ENCODE results near the gene BOC. TPM values are rescaled to one million over a fixed set of nuclear protein-coding genes. Genes with fewer than 3 reads are reported as not detected.

Gene BOC
- total RNA-seq, 2 experiments from 2014 or later, result not detected

DNA sequence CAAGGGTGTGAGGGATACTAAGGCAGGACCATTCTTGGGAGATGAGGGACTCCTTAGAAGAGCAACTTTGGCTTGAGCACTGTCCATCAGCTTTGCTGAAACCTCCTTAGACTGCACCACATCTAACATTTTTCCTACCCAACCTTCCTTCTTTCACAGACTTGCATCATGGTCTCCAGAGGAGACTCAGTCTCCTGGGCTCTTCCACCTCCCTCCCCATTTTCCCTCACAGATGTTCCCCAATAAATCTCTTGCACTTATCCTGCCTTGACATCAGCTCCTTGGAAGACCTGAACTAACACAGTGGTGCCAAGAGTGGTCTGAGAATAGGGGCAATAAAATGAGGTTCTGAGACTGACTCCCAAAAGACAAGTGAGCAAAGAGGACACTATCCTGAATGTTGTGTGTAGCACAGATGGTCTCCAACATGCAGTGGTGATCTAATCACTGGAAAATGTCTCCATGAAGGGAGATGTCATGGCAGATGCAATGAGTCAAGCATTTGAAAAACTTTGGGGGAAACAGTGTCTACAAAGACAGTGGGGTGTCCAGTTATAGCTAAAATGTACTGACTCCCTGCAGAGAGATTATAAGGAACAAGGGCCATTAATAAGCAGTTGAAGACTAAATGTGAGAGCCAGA, 26.0 kb upstream of the BOC start:
- TF ChIP-seq, protein P1, sequence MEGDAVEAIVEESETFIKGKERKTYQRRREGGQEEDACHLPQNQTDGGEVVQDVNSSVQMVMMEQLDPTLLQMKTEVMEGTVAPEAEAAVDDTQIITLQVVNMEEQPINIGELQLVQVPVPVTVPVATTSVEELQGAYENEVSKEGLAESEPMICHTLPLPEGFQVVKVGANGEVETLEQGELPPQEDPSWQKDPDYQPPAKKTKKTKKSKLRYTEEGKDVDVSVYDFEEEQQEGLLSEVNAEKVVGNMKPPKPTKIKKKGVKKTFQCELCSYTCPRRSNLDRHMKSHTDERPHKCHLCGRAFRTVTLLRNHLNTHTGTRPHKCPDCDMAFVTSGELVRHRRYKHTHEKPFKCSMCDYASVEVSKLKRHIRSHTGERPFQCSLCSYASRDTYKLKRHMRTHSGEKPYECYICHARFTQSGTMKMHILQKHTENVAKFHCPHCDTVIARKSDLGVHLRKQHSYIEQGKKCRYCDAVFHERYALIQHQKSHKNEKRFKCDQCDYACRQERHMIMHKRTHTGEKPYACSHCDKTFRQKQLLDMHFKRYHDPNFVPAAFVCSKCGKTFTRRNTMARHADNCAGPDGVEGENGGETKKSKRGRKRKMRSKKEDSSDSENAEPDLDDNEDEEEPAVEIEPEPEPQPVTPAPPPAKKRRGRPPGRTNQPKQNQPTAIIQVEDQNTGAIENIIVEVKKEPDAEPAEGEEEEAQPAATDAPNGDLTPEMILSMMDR (IDR thresholded peaks at IDR 0.05), result no peak
- Mint-ChIP-seq H3K4me1 (ENCODE audit: low read depth) (no peaks in the 10 kb centered on the region), H3K9me3 (peaks cover 8% of the 10 kb centered on the region), H3K4me3 (no peak overlapping the region), H3K27me3 (peaks cover 4% of the 10 kb centered on the region), H3K36me3 (ENCODE audit: low read depth) (no peaks in the 10 kb centered on the region), H3K27ac (no peak overlapping the region)
- no peak for ATAC-seq (ENCODE audit: poor library complexity)
- intact Hi-C loops (cut with DNase I, micrococcal nuclease), result no loop called here
- ChIA-PET CTCF (no interaction called here), POLR2A (interaction anchor here (1.3 kb wide), 1 partner anchor 11 kb away, joined by 3 read pairs; no protein-coding TSS in a partner anchor)
- Histone ChIP-seq H3K27ac (ENCODE audit: low read depth in 1 of 2, low read length in 2 of 2) (no peak overlapping the region), H3K4me1 (ENCODE audit: insufficient read depth, low read length) (no peaks in the 10 kb centered on the region), H3K36me3 (ENCODE audit: insufficient read depth, low read length) (no peaks in the 10 kb centered on the region), H3K9me3 (ENCODE audit: control insufficient read depth in 1 of 2, insufficient read depth in 1 of 2, low read length in 2 of 2) (no peaks in the 10 kb centered on the region), H3K27me3 (ENCODE audit: control insufficient read depth in 1 of 2, insufficient read depth in 2 of 2, low read length in 2 of 2) (no peaks in the 10 kb centered on the region), H3K4me3 (ENCODE audit: low read length) (no peak overlapping the region)
- no peak for DNase-seq

- no peak for ATAC-seq (ENCODE audit: poor library complexity)
Measured at GRCh38 chr3:113186566-113186965, 24.8 kb upstream of the BOC start.

DNA sequence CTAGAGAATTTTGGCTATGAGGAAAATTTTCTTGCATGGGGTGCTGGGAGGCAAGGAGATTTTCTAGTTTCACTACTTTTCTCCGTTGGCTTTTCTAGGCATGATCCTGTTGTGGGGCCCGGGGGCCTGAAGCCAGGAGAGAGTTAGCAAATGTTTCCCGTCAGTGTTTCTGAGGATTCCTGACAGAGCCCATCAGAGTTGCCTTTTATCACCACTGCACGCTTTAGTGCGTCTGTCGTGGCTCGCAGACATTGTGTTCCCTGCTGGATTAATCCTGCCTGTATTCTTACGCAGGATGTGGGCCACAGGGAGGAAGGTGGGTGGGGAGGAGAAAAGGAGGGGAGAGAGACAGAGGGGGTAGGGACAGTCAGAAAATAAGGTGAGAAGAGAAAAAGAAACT, 18.1 kb upstream of the BOC start:
- no peaks in the 10 kb centered on the region for H3K27me3 ChIP-seq (ENCODE audit: control insufficient read depth in 1 of 2, insufficient read depth in 2 of 2, low read length in 2 of 2)
- no peak overlapping the region for H3K27ac Mint-ChIP-seq
- no peak overlapping the region for H3K27ac ChIP-seq (ENCODE audit: low read depth in 1 of 2, low read length in 2 of 2)
- H3K4me1 Mint-ChIP-seq (ENCODE audit: low read depth), result no peaks in the 10 kb centered on the region
- H3K4me3 ChIP-seq (ENCODE audit: low read length), result no peak overlapping the region
- no peaks in the 10 kb centered on the region for H3K36me3 ChIP-seq (ENCODE audit: insufficient read depth, low read length)
- no peaks in the 10 kb centered on the region for H3K4me1 ChIP-seq (ENCODE audit: insufficient read depth, low read length)
- no peaks in the 10 kb centered on the region for H3K27me3 Mint-ChIP-seq
- no peak for DNase-seq
- ChIA-PET POLR2A (no interaction called here), CTCF (no interaction called here)
- peaks cover 3% of the 10 kb centered on the region for H3K9me3 Mint-ChIP-seq
- H3K4me3 Mint-ChIP-seq, result no peak overlapping the region
- no peaks in the 10 kb centered on the region for H3K9me3 ChIP-seq (ENCODE audit: control insufficient read depth in 1 of 2, insufficient read depth in 1 of 2, low read length in 2 of 2)
- TF ChIP-seq, protein P1 (IDR thresholded peaks at IDR 0.05), result no peak
- intact Hi-C loops (cut with DNase I, micrococcal nuclease), result no loop called here
- ATAC-seq (ENCODE audit: poor library complexity), result no peak
- H3K36me3 Mint-ChIP-seq (ENCODE audit: low read depth), result no peaks in the 10 kb centered on the region

More at GRCh38 chr3:113186566-113186965, 24.8 kb upstream of the BOC start:
- no peak overlapping the region for H3K4me3 ChIP-seq (ENCODE audit: low read length)
- DNase-seq, result no peak
- Mint-ChIP-seq H3K36me3 (ENCODE audit: low read depth) (no peaks in the 10 kb centered on the region), H3K27me3 (peaks cover 4% of the 10 kb centered on the region), H3K4me1 (ENCODE audit: low read depth) (no peaks in the 10 kb centered on the region), H3K9me3 (peaks cover 8% of the 10 kb centered on the region), H3K4me3 (no peak overlapping the region), H3K27ac (no peak overlapping the region)
- intact Hi-C loops (cut with DNase I, micrococcal nuclease), result no loop called here
- H3K27me3 ChIP-seq (ENCODE audit: control insufficient read depth in 1 of 2, insufficient read depth in 2 of 2, low read length in 2 of 2), result no peaks in the 10 kb centered on the region
- H3K4me1 ChIP-seq (ENCODE audit: insufficient read depth, low read length), result no peaks in the 10 kb centered on the region
- H3K27ac ChIP-seq (ENCODE audit: low read depth in 1 of 2, low read length in 2 of 2), result no peak overlapping the region
- POLR2A ChIA-PET, result no interaction called here
- H3K9me3 ChIP-seq (ENCODE audit: control insufficient read depth in 1 of 2, insufficient read depth in 1 of 2, low read length in 2 of 2), result no peaks in the 10 kb centered on the region
- TF ChIP-seq, protein P1 (IDR thresholded peaks at IDR 0.05), result no peak
- CTCF ChIA-PET, result no interaction called here
- no peaks in the 10 kb centered on the region for H3K36me3 ChIP-seq (ENCODE audit: insufficient read depth, low read length)

Measured in CD4-positive, alpha-beta T cell (primary cell).